Karpas-422 (cell line): ENCODE data around the gene ARF5. TPM values are rescaled to one million over a fixed set of nuclear protein-coding genes. Genes with fewer than 3 reads are reported as not detected.

Experiments
- DNase-seq: peaks from one replicate; pipeline ENCODE4 v3.0.0-alpha.2; 2015
- H2AFZ ChIP-seq: fragments of 200-600 bp; sonication (generic); 2 replicates; pipeline ENCODE4 v1.6.1; 2014; ENCODE audit warnings: antibody characterized with exemption, low read length, mixed read lengths
- H3K27ac ChIP-seq: fragments of 200-600 bp; sonication (generic); 2 replicates; pipeline ENCODE4 v1.5.1; 2014; ENCODE audit warnings: mild to moderate bottlenecking, low read length, moderate library complexity
- H3K27me3 ChIP-seq: fragments of 200-600 bp; sonication (generic); 2 replicates; pipeline ENCODE4 v1.6.1; 2014; ENCODE audit warnings: low read length, mixed read lengths
- H3K36me3 ChIP-seq: fragments of 200-600 bp; sonication (generic); 2 replicates; pipeline ENCODE4 v1.6.1; 2014; ENCODE audit warnings: low read length, mixed read lengths; ENCODE audit not compliant: insufficient read depth
- H3K4me1 ChIP-seq: fragments of 200-600 bp; sonication (generic); 2 replicates; pipeline ENCODE4 v1.6.1; 2014; ENCODE audit warnings: mild to moderate bottlenecking, low read length, mixed read lengths
- H3K4me2 ChIP-seq: fragments of 200-600 bp; sonication (generic); 2 replicates; pipeline ENCODE4 v1.6.1; 2014; ENCODE audit warnings: low read length, low read depth, mild to moderate bottlenecking; ENCODE audit not compliant: poor library complexity, severe bottlenecking
- H3K4me3 ChIP-seq: fragments of 200-600 bp; sonication (generic); 2 replicates; pipeline ENCODE4 v1.5.1; 2014; ENCODE audit warnings: mild to moderate bottlenecking, antibody characterized with exemption, low read length, mixed read lengths
- H3K79me2 ChIP-seq: fragments of 200-600 bp; sonication (generic); 2 replicates; pipeline ENCODE4 v1.6.1; 2014; ENCODE audit warnings: mild to moderate bottlenecking, low read length, mixed read lengths
- H3K9ac ChIP-seq: fragments of 200-600 bp; sonication (generic); 2 replicates; pipeline ENCODE4 v1.6.0; 2014; ENCODE audit warnings: low read length
- H3K9me2 ChIP-seq: fragments of 200-600 bp; sonication (generic), shearing (Covaris generic); replicated peaks from 2 replicates; pipeline ENCODE4 v1.6.0; 2014; ENCODE audit warnings: mild to moderate bottlenecking, low read length, moderate library complexity; ENCODE audit not compliant: insufficient read depth
- H3K9me3 ChIP-seq: fragments of 300-700, 200-600 bp; sonication (generic); 2 replicates; pipeline ENCODE4 v1.6.1; 2014; ENCODE audit warnings: low read length, mixed read lengths
- H4K20me1 ChIP-seq: fragments of 200-600 bp; sonication (generic); 2 replicates; pipeline ENCODE4 v1.6.1; 2014; ENCODE audit warnings: mild to moderate bottlenecking, antibody characterized with exemption, low read length, low read depth; ENCODE audit not compliant: insufficient read depth
- total RNA-seq: library from RNA; depleted of rRNA; stranded (reverse); fragments of >200 nt; shearing (Covaris generic); gene quantifications from 2 replicates; pipeline ENCODE4 v1.2.3, GENCODE V29; 2014; ENCODE audit warnings: low replicate concordance

ARF5 gene
- total RNA-seq, 1 experiment from 2014 or later: 110 TPM

GRCh38 chr7:127616724-127617123 is 28.5 kb downstream of the ARF5 start:
- Histone ChIP-seq H3K4me1 (no peaks in the 10 kb centered on the region), H3K79me2 (no peaks in the 10 kb centered on the region)

GRCh38 chr7:127618042-127618441 is 29.8 kb downstream of the ARF5 start, which contains the start of gene PAX4:
Gene PAX4, minus strand, starts transcription at chr7:127618142. Its CDS starts 2,214 bp downstream, at chr7:127615928.
- H3K9me2 ChIP-seq: no peaks in the 10 kb centered on the region
- no peaks in the 10 kb centered on the region for H3K79me2 ChIP-seq
- H3K4me1 ChIP-seq: no peaks in the 10 kb centered on the region
- no peaks in the 10 kb centered on the region for H3K27me3 ChIP-seq
- no peak for DNase-seq
- no peak within 1 kb of the TSS for H3K27ac ChIP-seq
- no peak within 1 kb of the TSS for H2AFZ ChIP-seq
- H4K20me1 ChIP-seq: no peaks in the 10 kb centered on the region
- H3K9ac ChIP-seq: no peak within 1 kb of the TSS
- H3K9me3 ChIP-seq: no peaks in the 10 kb centered on the region
- no peak within 1 kb of the TSS for H3K4me3 ChIP-seq
- no peaks in the 10 kb centered on the region for H3K36me3 ChIP-seq
- H3K4me2 ChIP-seq: no peak within 1 kb of the TSS

More at GRCh38 chr7:127616724-127617123, 28.5 kb downstream of the ARF5 start:
- no peak overlapping the region for H3K4me3 ChIP-seq
- no peak overlapping the region for H3K27ac ChIP-seq
- no peak overlapping the region for H3K4me2 ChIP-seq
- H3K9me2 ChIP-seq: no peaks in the 10 kb centered on the region
- no peaks in the 10 kb centered on the region for H3K36me3 ChIP-seq
- no peak overlapping the region for H3K9ac ChIP-seq
- no peak for DNase-seq
- no peaks in the 10 kb centered on the region for H3K27me3 ChIP-seq
- H2AFZ ChIP-seq: no peak overlapping the region
- H4K20me1 ChIP-seq: no peaks in the 10 kb centered on the region
- H3K9me3 ChIP-seq: no peaks in the 10 kb centered on the region

GRCh38 chr7:127618775-127619174 is 30.6 kb downstream of the ARF5 start:
- Histone ChIP-seq H3K9me2 (no peaks in the 10 kb centered on the region), H3K4me1 (no peaks in the 10 kb centered on the region), H3K4me3 (no peak overlapping the region), H2AFZ (no peak overlapping the region), H3K9ac (no peak overlapping the region), H4K20me1 (no peaks in the 10 kb centered on the region), H3K27me3 (0 out of 2 replicates have a peak, but pooled peaks cover 2% of the 10 kb centered on the region), H3K79me2 (no peaks in the 10 kb centered on the region), H3K4me2 (no peak overlapping the region), H3K36me3 (no peaks in the 10 kb centered on the region), H3K27ac (no peak overlapping the region), H3K9me3 (no peaks in the 10 kb centered on the region)
- no peak for DNase-seq

- Histone ChIP-seq H3K4me3 (no peak overlapping the region), H3K27ac (no peak overlapping the region), H3K4me1 (no peaks in the 10 kb centered on the region), H3K79me2 (no peaks in the 10 kb centered on the region), H4K20me1 (no peaks in the 10 kb centered on the region), H3K9ac (no peak overlapping the region), H3K9me2 (no peaks in the 10 kb centered on the region), H3K36me3 (no peaks in the 10 kb centered on the region), H3K9me3 (no peaks in the 10 kb centered on the region), H2AFZ (no peak overlapping the region), H3K4me2 (no peak overlapping the region), H3K27me3 (0 out of 2 replicates have a peak, but pooled peaks cover 2% of the 10 kb centered on the region)
- DNase-seq: no peak
These were observed 31.6 kb downstream of the ARF5 start for GRCh38 chr7:127619681-127620405.

- no peaks in the 10 kb centered on the region for H3K9me3 ChIP-seq
- DNase-seq: no peak
- H3K36me3 ChIP-seq: no peaks in the 10 kb centered on the region
- H3K4me3 ChIP-seq: no peak overlapping the region
- no peaks in the 10 kb centered on the region for H4K20me1 ChIP-seq
- no peak overlapping the region for H3K9ac ChIP-seq
- H2AFZ ChIP-seq: no peak overlapping the region
- no peaks in the 10 kb centered on the region for H3K79me2 ChIP-seq
- no peak overlapping the region for H3K27ac ChIP-seq
- H3K9me2 ChIP-seq: no peaks in the 10 kb centered on the region
- no peak overlapping the region for H3K4me2 ChIP-seq
- H3K27me3 ChIP-seq: 0 out of 2 replicates have a peak, but pooled peaks cover 2% of the 10 kb centered on the region
- H3K4me1 ChIP-seq: no peaks in the 10 kb centered on the region
These were observed 32.4 kb downstream of the ARF5 start for GRCh38 chr7:127620406-127621233.

- Histone ChIP-seq H3K4me3 (no peak overlapping the region), H3K9me3 (no peaks in the 10 kb centered on the region), H4K20me1 (no peaks in the 10 kb centered on the region), H3K4me2 (no peak overlapping the region), H3K27me3 (0 out of 2 replicates have a peak, but pooled peaks cover 2% of the 10 kb centered on the region), H3K4me1 (no peaks in the 10 kb centered on the region), H3K79me2 (no peaks in the 10 kb centered on the region), H3K36me3 (no peaks in the 10 kb centered on the region), H3K27ac (no peak overlapping the region), H3K9me2 (no peaks in the 10 kb centered on the region), H2AFZ (no peak overlapping the region), H3K9ac (no peak overlapping the region)
- no peak for DNase-seq
These were observed 37.1 kb downstream of the ARF5 start for GRCh38 chr7:127625331-127625730.

GRCh38 chr7:127628445-127628844 is 40.2 kb downstream of the ARF5 start:
- no peaks in the 10 kb centered on the region for H3K4me1 ChIP-seq
- H3K9ac ChIP-seq: no peak overlapping the region
- no peak overlapping the region for H3K4me2 ChIP-seq
- no peaks in the 10 kb centered on the region for H3K36me3 ChIP-seq
- H4K20me1 ChIP-seq: no peaks in the 10 kb centered on the region
- no peaks in the 10 kb centered on the region for H3K9me3 ChIP-seq
- 0 out of 2 replicates have a peak, but pooled peaks cover 2% of the 10 kb centered on the region for H3K27me3 ChIP-seq
- no peak for DNase-seq
- no peak overlapping the region for H2AFZ ChIP-seq
- H3K4me3 ChIP-seq: no peak overlapping the region
- H3K9me2 ChIP-seq: no peaks in the 10 kb centered on the region
- H3K27ac ChIP-seq: no peak overlapping the region
- no peaks in the 10 kb centered on the region for H3K79me2 ChIP-seq

- H3K4me1 ChIP-seq: no peaks in the 10 kb centered on the region
- no peak overlapping the region for H3K27ac ChIP-seq
- H3K79me2 ChIP-seq: no peaks in the 10 kb centered on the region
- no peaks in the 10 kb centered on the region for H3K9me3 ChIP-seq
- no peaks in the 10 kb centered on the region for H4K20me1 ChIP-seq
- no peaks in the 10 kb centered on the region for H3K36me3 ChIP-seq
- DNase-seq: peak; percentile 80
- H3K27me3 ChIP-seq: no peaks in the 10 kb centered on the region
- H2AFZ ChIP-seq: no peak overlapping the region; the same call in 1 of the 2 replicates
- no peak overlapping the region for H3K9ac ChIP-seq
- H3K4me2 ChIP-seq: peak overlapping the region; percentile 20
- H3K9me2 ChIP-seq: no peaks in the 10 kb centered on the region
- H3K4me3 ChIP-seq: no peak overlapping the region; the same call in 1 of the 2 replicates
These were observed 41.1 kb downstream of the ARF5 start for GRCh38 chr7:127629268-127629854.
